Caco-2 (cell line): Measurements from ENCODE around the gene MACROD2. TPM values are rescaled to one million over a fixed set of nuclear protein-coding genes. Genes with fewer than 3 reads are reported as not detected.

ENCODE experiments used
- BruUV-seq: library from RNA; stranded (reverse); fragments of 400-500 nt; replicated peaks from 2 replicates; lab custom pipeline; 2021; lab: Mats Ljungman, UMichigan
- CTCF ChIA-PET: fragments of 300-600 bp; sonication (Branson Sonifier 250); formaldehyde crosslinking; loops from one replicate; lab custom pipeline; 2022; ENCODE audit warnings: antibody characterized with exemption; lab: Charles Lee
- POLR2A ChIA-PET: fragments of 300-600 bp; sonication (Branson Sonifier 250); formaldehyde crosslinking; loops from one replicate; lab custom pipeline; 2022; ENCODE audit warnings: antibody characterized with exemption; lab: Charles Lee
- DNase-seq, 2 experiments: peaks; one replicate each; pipeline versions ENCODE4 v3.0.0 to v3.0.0-alpha.2; 2020 to 2022
- H3K27me3 ChIP-seq: replicated peaks from 2 replicates; pipeline ENCODE4 v1.6.0; 2011; ENCODE audit warnings: low read length; ENCODE audit not compliant: control insufficient read depth, insufficient read depth
- H3K36me3 ChIP-seq: 2 replicates; pipeline ENCODE4 v1.5.1; 2011; ENCODE audit warnings: low read length; ENCODE audit not compliant: control insufficient read depth, insufficient read depth
- H3K4me1 ChIP-seq: fragments of 250-450 bp; sonication (Bioruptor Pico); 2 replicates; pipeline ENCODE4 v1.5.1; 2020; ENCODE audit warnings: mild to moderate bottlenecking
- H3K4me3 ChIP-seq: 2 replicates; pipeline ENCODE4 v1.5.1; 2011; ENCODE audit warnings: low read depth, mild to moderate bottlenecking, control low read depth, low read length
- H3K9me3 ChIP-seq: fragments of 250-450 bp; sonication (Bioruptor Pico); 2 replicates; pipeline ENCODE4 v1.5.1; 2020; ENCODE audit warnings: mild to moderate bottlenecking, moderate library complexity
- H3K27ac Mint-ChIP-seq: one replicate; pipeline ENCODE4 v1.8.0; 2022; ENCODE audit warnings: mixed read lengths; ENCODE audit not compliant: unreplicated experiment
- H3K27me3 Mint-ChIP-seq: one replicate; pipeline ENCODE4 v1.8.0; 2022; ENCODE audit warnings: mixed read lengths; ENCODE audit not compliant: insufficient read depth, unreplicated experiment
- H3K36me3 Mint-ChIP-seq: one replicate; pipeline ENCODE4 v1.8.0; 2022; ENCODE audit warnings: mild to moderate bottlenecking, mixed read lengths; ENCODE audit not compliant: insufficient read depth, unreplicated experiment
- H3K4me1 Mint-ChIP-seq: one replicate; pipeline ENCODE4 v1.8.0; 2022; ENCODE audit warnings: low read depth, mixed read lengths; ENCODE audit not compliant: unreplicated experiment
- H3K4me3 Mint-ChIP-seq: one replicate; pipeline ENCODE4 v1.8.0; 2022; ENCODE audit warnings: mild to moderate bottlenecking, moderate library complexity, mixed read lengths; ENCODE audit not compliant: unreplicated experiment
- H3K9me3 Mint-ChIP-seq: one replicate; pipeline ENCODE4 v1.8.0; 2022; ENCODE audit warnings: mixed read lengths; ENCODE audit not compliant: unreplicated experiment
- CTCF ChIP-seq, 2 experiments: fragments of 200-600 bp in 1 of 2; IDR thresholded peaks; 1 replicate in 1 of 2; 2 replicates in 1 of 2; pipeline versions ENCODE4 v1.5.1 to v1.8.0; 2011 to 2022; ENCODE audit warnings: antibody characterized with exemption in 1 of 2, control low read depth in 1 of 2, inconsistent platforms in 1 of 2, low read depth in 1 of 2, low read length in 1 of 2, mild to moderate bottlenecking in 1 of 2, moderate library complexity in 1 of 2; ENCODE audit not compliant: insufficient read depth in 1 of 2, severe bottlenecking in 1 of 2, unreplicated experiment in 1 of 2
- intact Hi-C: fragments of 100-400 bp; cut with micrococcal nuclease; formaldehyde crosslinking; loops from one replicate; pipeline ENCODE4 v1.10.0; 2022; ENCODE audit not compliant: unreplicated experiment
- total RNA-seq: library from RNA; stranded (reverse); gene quantifications from 2 replicates; pipeline ENCODE4 v1.2.3, GENCODE V29; 2022

Gene MACROD2
- total RNA-seq, 1 experiment from 2014 or later = 6.4 TPM

GRCh38 chr20:15507151-15507550, 1511.8 kb downstream of the MACROD2 start:
- Mint-ChIP-seq H3K27ac (no peak overlapping the region), H3K9me3 (peaks cover 22% of the 10 kb centered on the region), H3K4me3 (no peak overlapping the region), H3K27me3 (no peaks in the 10 kb centered on the region), H3K4me1 (peaks cover 4% of the 10 kb centered on the region), H3K36me3 (peaks cover 2% of the 10 kb centered on the region)
- intact Hi-C loops = no loop called here
- BruUV-seq = no TSS peak
- Histone ChIP-seq H3K27me3 (no peaks in the 10 kb centered on the region), H3K36me3 (no peaks in the 10 kb centered on the region), H3K4me3 (no peak overlapping the region), H3K9me3 (no peaks in the 10 kb centered on the region), H3K4me1 (no peaks in the 10 kb centered on the region)
- POLR2A ChIA-PET = no interaction called here
- DNase-seq = no peak
- no peak for TF ChIP-seq CTCF (IDR thresholded peaks at IDR 0.05; ENCODE audit: insufficient read depth in 1 of 2, low read depth in 1 of 2, low read length in 1 of 2, severe bottlenecking in 1 of 2, unreplicated experiment in 1 of 2)
- CTCF ChIA-PET = no interaction called here

GRCh38 chr20:15511551-15511950, 1516.2 kb downstream of the MACROD2 start:
- no peaks in the 10 kb centered on the region for H3K4me1 ChIP-seq
- Mint-ChIP-seq H3K4me1 (peaks cover 4% of the 10 kb centered on the region), H3K36me3 (no peaks in the 10 kb centered on the region), H3K27me3 (no peaks in the 10 kb centered on the region), H3K27ac (no peak overlapping the region), H3K9me3 (no peaks in the 10 kb centered on the region), H3K4me3 (no peak overlapping the region)
- no peaks in the 10 kb centered on the region; the same call in 1 of the 2 replicates for H3K9me3 ChIP-seq
- no peaks in the 10 kb centered on the region for H3K27me3 ChIP-seq
- no peak overlapping the region for H3K4me3 ChIP-seq
- TF ChIP-seq CTCF (IDR thresholded peaks at IDR 0.05; ENCODE audit: insufficient read depth in 1 of 2, low read depth in 1 of 2, low read length in 1 of 2, severe bottlenecking in 1 of 2, unreplicated experiment in 1 of 2) = no peak
- intact Hi-C loops = no loop called here
- CTCF ChIA-PET = no interaction called here
- H3K36me3 ChIP-seq = no peaks in the 10 kb centered on the region
- DNase-seq = no peak
- POLR2A ChIA-PET = no interaction called here
- no TSS peak for BruUV-seq

GRCh38 chr20:15512916-15513315, 1517.6 kb downstream of the MACROD2 start:
- intact Hi-C loops = no loop called here
- Mint-ChIP-seq H3K36me3 (no peaks in the 10 kb centered on the region), H3K9me3 (peaks cover 10% of the 10 kb centered on the region), H3K4me3 (no peak overlapping the region), H3K27ac (no peak overlapping the region), H3K27me3 (no peaks in the 10 kb centered on the region), H3K4me1 (peaks cover 4% of the 10 kb centered on the region)
- POLR2A ChIA-PET = no interaction called here
- Histone ChIP-seq H3K9me3 (no peaks in the 10 kb centered on the region; the same call in 1 of the 2 replicates), H3K27me3 (no peaks in the 10 kb centered on the region), H3K36me3 (no peaks in the 10 kb centered on the region), H3K4me3 (no peak overlapping the region), H3K4me1 (no peaks in the 10 kb centered on the region)
- no peak for TF ChIP-seq CTCF (IDR thresholded peaks at IDR 0.05; ENCODE audit: insufficient read depth in 1 of 2, low read depth in 1 of 2, low read length in 1 of 2, severe bottlenecking in 1 of 2, unreplicated experiment in 1 of 2)
- CTCF ChIA-PET = no interaction called here
- no peak for DNase-seq
- BruUV-seq = no TSS peak
